ENCODE data around the gene TRIM42.

Gene TRIM42

GRCh38 chr3:140635276-140635675 is 42.6 kb upstream of the TRIM42 start:
- H3K4me3 ChIP-seq (replicated peaks; ENCODE audit: low read depth, low read length), result no peak overlapping the region
- DNase-seq (ENCODE audit: extremely low read depth, insufficient read length), result no peak
- TF ChIP-seq, protein P1, sequence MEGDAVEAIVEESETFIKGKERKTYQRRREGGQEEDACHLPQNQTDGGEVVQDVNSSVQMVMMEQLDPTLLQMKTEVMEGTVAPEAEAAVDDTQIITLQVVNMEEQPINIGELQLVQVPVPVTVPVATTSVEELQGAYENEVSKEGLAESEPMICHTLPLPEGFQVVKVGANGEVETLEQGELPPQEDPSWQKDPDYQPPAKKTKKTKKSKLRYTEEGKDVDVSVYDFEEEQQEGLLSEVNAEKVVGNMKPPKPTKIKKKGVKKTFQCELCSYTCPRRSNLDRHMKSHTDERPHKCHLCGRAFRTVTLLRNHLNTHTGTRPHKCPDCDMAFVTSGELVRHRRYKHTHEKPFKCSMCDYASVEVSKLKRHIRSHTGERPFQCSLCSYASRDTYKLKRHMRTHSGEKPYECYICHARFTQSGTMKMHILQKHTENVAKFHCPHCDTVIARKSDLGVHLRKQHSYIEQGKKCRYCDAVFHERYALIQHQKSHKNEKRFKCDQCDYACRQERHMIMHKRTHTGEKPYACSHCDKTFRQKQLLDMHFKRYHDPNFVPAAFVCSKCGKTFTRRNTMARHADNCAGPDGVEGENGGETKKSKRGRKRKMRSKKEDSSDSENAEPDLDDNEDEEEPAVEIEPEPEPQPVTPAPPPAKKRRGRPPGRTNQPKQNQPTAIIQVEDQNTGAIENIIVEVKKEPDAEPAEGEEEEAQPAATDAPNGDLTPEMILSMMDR (IDR thresholded peaks at IDR 0.05; ENCODE audit: insufficient read depth, low read length, poor library complexity, severe bottlenecking), result peak; percentile 3
- H3K36me3 ChIP-seq (ENCODE audit: control insufficient read depth, insufficient read depth, low read length), result no peaks in the 10 kb centered on the region
- no peaks in the 10 kb centered on the region; the same call in 1 of the 2 replicates for H3K27me3 ChIP-seq (replicated peaks; ENCODE audit: control insufficient read depth, insufficient read depth, low read length)

GRCh38 chr3:140636406-140637138 is 41.3 kb upstream of the TRIM42 start:
- DNase-seq (ENCODE audit: extremely low read depth, insufficient read length), result no peak
- TF ChIP-seq, protein P1 (IDR thresholded peaks at IDR 0.05; ENCODE audit: insufficient read depth, low read length, poor library complexity, severe bottlenecking), result no peak
- no peaks in the 10 kb centered on the region for H3K36me3 ChIP-seq (ENCODE audit: control insufficient read depth, insufficient read depth, low read length)
- no peak overlapping the region for H3K4me3 ChIP-seq (replicated peaks; ENCODE audit: low read depth, low read length)
- no peaks in the 10 kb centered on the region; the same call in 1 of the 2 replicates for H3K27me3 ChIP-seq (replicated peaks; ENCODE audit: control insufficient read depth, insufficient read depth, low read length)

GRCh38 chr3:140651287-140651686 is 26.6 kb upstream of the TRIM42 start:
- DNase-seq (ENCODE audit: extremely low read depth, insufficient read length), result no peak
- TF ChIP-seq, protein P1 (IDR thresholded peaks at IDR 0.05; ENCODE audit: insufficient read depth, low read length, poor library complexity, severe bottlenecking), result no peak
- H3K36me3 ChIP-seq (ENCODE audit: control insufficient read depth, insufficient read depth, low read length), result no peaks in the 10 kb centered on the region

GRCh38 chr3:140655678-140656077 is 22.2 kb upstream of the TRIM42 start:
- Histone ChIP-seq H3K36me3 (ENCODE audit: control insufficient read depth, insufficient read depth, low read length) (no peaks in the 10 kb centered on the region), H3K27me3 (replicated peaks; ENCODE audit: control insufficient read depth, insufficient read depth, low read length) (no peaks in the 10 kb centered on the region), H3K4me3 (replicated peaks; ENCODE audit: low read depth, low read length) (no peak overlapping the region)
- TF ChIP-seq, protein P1 (IDR thresholded peaks at IDR 0.05; ENCODE audit: insufficient read depth, low read length, poor library complexity, severe bottlenecking), result no peak
- DNase-seq (ENCODE audit: extremely low read depth, insufficient read length), result no peak

More at GRCh38 chr3:140651287-140651686, 26.6 kb upstream of the TRIM42 start:
- no peaks in the 10 kb centered on the region; the same call in 1 of the 2 replicates for H3K27me3 ChIP-seq (replicated peaks; ENCODE audit: control insufficient read depth, insufficient read depth, low read length)
- H3K4me3 ChIP-seq (replicated peaks; ENCODE audit: low read depth, low read length), result no peak overlapping the region

DNA sequence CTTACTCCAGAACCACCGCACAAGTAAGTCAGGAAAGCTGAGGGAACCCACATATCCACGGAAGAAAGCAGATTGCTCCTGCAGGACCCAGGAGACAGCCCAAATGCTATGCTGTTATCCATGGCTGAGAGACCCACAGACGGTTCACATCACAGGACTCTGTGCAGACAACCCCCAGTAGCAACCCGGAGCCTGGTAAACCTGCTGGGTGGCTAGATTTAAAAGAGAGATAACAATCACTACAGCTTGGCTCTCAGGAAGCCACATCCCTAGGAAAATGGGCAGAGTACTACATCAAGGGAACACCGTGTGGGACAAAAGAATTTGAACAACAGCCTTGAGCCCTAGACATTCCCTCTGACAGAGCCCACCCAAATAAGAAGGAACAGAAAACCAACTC is 13.8 kb upstream of the TRIM42 start:
- no peak for DNase-seq (ENCODE audit: extremely low read depth, insufficient read length)
- Histone ChIP-seq H3K27me3 (replicated peaks; ENCODE audit: control insufficient read depth, insufficient read depth, low read length) (no peaks in the 10 kb centered on the region), H3K4me3 (replicated peaks; ENCODE audit: low read depth, low read length) (no peak overlapping the region), H3K36me3 (ENCODE audit: control insufficient read depth, insufficient read depth, low read length) (no peaks in the 10 kb centered on the region)
- TF ChIP-seq, protein P1 (IDR thresholded peaks at IDR 0.05; ENCODE audit: insufficient read depth, low read length, poor library complexity, severe bottlenecking), result no peak
